Peyer's patch (tissue), 4 donors: ENCODE results near the gene MYCBPAP.

Source experiments
- POLR2A ChIP-seq, 2 donors: fragments of 450-650 bp; IDR thresholded peaks; one replicate each; pipeline ENCODE4 v1.5.1; 2017; ENCODE audit warnings: antibody characterized with exemption in 2 of 2, mild to moderate bottlenecking in 2 of 2, moderate library complexity in 2 of 2
- TF ChIP-seq, protein P1 (sequence below), 6 experiments: fragments of 450-650 bp in 4 of 6; fragments of 200-600 bp in 2 of 6; sonication (generic) in 1 of 6; IDR thresholded peaks; one replicate each; pipeline ENCODE4 v1.5.1; 2017 to 2019; ENCODE audit warnings: antibody characterized with exemption in 6 of 6, mild to moderate bottlenecking in 3 of 6, moderate library complexity in 1 of 6

DNA sequence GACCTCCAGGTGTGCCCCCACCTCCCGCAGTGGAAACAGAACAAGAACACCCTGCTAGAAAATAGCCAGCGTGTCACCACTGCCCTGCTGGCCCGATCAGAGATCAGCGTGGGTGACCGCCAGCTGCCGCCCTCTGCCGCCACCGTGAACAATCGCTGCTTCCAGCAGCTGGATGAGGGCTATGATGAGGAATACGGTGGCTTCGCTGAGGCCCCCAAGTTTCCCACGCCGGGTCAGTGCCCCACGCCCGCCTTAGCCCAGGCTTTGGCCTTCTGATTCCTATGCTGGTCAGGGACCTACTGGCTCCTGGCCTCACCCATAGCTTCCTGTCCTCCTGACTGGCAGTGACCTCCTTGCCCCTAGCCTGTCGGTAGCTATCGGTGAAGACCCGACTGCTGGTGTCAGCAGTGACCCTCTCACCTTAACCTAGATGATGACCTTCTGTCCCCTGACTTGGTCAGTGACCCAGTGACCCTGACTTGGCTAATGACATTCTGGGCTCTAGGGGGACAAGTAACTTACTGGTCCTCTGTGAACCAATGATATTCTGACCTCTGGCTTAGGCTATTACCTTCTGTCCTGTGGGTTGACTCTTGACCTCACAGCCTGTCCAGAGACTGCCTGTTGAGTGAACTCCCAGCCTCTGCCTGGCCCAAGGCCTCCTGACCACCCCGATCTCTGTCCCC is 41.2 kb downstream of the MYCBPAP start:
- TF ChIP-seq, protein P1, sequence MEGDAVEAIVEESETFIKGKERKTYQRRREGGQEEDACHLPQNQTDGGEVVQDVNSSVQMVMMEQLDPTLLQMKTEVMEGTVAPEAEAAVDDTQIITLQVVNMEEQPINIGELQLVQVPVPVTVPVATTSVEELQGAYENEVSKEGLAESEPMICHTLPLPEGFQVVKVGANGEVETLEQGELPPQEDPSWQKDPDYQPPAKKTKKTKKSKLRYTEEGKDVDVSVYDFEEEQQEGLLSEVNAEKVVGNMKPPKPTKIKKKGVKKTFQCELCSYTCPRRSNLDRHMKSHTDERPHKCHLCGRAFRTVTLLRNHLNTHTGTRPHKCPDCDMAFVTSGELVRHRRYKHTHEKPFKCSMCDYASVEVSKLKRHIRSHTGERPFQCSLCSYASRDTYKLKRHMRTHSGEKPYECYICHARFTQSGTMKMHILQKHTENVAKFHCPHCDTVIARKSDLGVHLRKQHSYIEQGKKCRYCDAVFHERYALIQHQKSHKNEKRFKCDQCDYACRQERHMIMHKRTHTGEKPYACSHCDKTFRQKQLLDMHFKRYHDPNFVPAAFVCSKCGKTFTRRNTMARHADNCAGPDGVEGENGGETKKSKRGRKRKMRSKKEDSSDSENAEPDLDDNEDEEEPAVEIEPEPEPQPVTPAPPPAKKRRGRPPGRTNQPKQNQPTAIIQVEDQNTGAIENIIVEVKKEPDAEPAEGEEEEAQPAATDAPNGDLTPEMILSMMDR (IDR thresholded peaks at IDR 0.05) = no peak
- no peak for TF ChIP-seq POLR2A (IDR thresholded peaks at IDR 0.05)
